Gastrocnemius medialis (tissue), 4 donors: ENCODE measurements around the gene TBX3. TPM values are rescaled to one million over a fixed set of nuclear protein-coding genes. Genes with fewer than 3 reads are reported as not detected.
"Not testable (repeated sequence)": the region's sequence is repeated elsewhere in the genome, so short reads cannot be mapped to it uniquely, and the experiment has no call there.

Source experiments
- ATAC-seq, 2 donors: fragments of 150-250 bp; one replicate each; pipeline ENCODE4 v1.9.1; 2016
- DNase-seq, 2 donors: peaks; one replicate each; pipeline ENCODE4 v3.0.0-alpha.2; 2019
- H3K27ac ChIP-seq, 4 donors: fragments of 200-600 bp; sonication (generic); 1 replicate in 1 of 4; 2 replicates in 3 of 4; pipeline ENCODE4 v1.5.1; 2016 to 2018; ENCODE audit warnings: mild to moderate bottlenecking in 2 of 4, moderate library complexity in 1 of 4
- H3K27me3 ChIP-seq, 3 donors: fragments of 200-600 bp; sonication (generic) in 2 of 3; 1 replicate in 1 of 3; 2 replicates in 2 of 3; pipeline versions ENCODE4 v1.5.1 to v1.6.0; 2016 to 2019; ENCODE audit warnings: mild to moderate bottlenecking in 1 of 3, moderate library complexity in 1 of 3
- H3K36me3 ChIP-seq, 2 donors: fragments of 200-600 bp; sonication (generic) in 1 of 2; one replicate each; pipeline ENCODE4 v1.5.1; 2017 to 2018
- H3K4me1 ChIP-seq, 2 donors: fragments of 200-600 bp; sonication (generic) in 1 of 2; one replicate each; pipeline ENCODE4 v1.5.1; 2016 to 2017; ENCODE audit warnings: mild to moderate bottlenecking in 2 of 2
- H3K4me3 ChIP-seq, 4 donors: fragments of 200-600 bp; sonication (generic) in 3 of 4; 1 replicate in 1 of 4; 2 replicates in 3 of 4; pipeline ENCODE4 v1.5.1; 2016 to 2019; ENCODE audit warnings: mild to moderate bottlenecking in 2 of 4
- H3K9me3 ChIP-seq, 3 donors: fragments of 200-600 bp; sonication (generic) in 2 of 3; 1 replicate in 1 of 3; 2 replicates in 2 of 3; pipeline ENCODE4 v1.5.1; 2016 to 2019
- POLR2A ChIP-seq, 2 donors: fragments of 450-650 bp; IDR thresholded peaks; one replicate each; pipeline ENCODE4 v1.6.1; 2017; ENCODE audit warnings: antibody characterized with exemption in 2 of 2, mild to moderate bottlenecking in 2 of 2, moderate library complexity in 2 of 2
- in situ Hi-C, 4 donors: fragments of 200-750 bp; cut with MboI; loops; one replicate each; pipeline versions ENCODE4 v1.15.0 to v1.8.0; 2017; ENCODE audit warnings: low sequenced_read_pairs in 4 of 4
- intact Hi-C: fragments of 100-400 bp; cut with DNase I; formaldehyde crosslinking; loops from one replicate; pipeline ENCODE4 v1.15.1; 2023; ENCODE audit warnings: low total_unique reads
- total RNA-seq, 4 donors: library from RNA; depleted of rRNA; stranded (reverse); fragments of >200 nt; gene quantifications; one replicate each; pipeline versions ENCODE4 v1.1.0 to v1.2.3, GENCODE V29; 2016
- TF ChIP-seq, protein P1 (sequence below), 5 experiments: fragments of 450-650 bp in 3 of 5; fragments of 200-600 bp in 2 of 5; sonication (generic) in 2 of 5; IDR thresholded peaks in 4 of 5; conservative IDR thresholded peaks in 1 of 5; 1 replicate in 4 of 5; 2 replicates in 1 of 5; pipeline ENCODE4 v1.5.1; 2016 to 2019; ENCODE audit warnings: antibody characterized with exemption in 5 of 5, mild to moderate bottlenecking in 3 of 5, moderate library complexity in 3 of 5

TBX3 gene
- total RNA-seq, 4 donors from 2014 or later, result 7.5 to 16.7 (median 11.9) TPM

GRCh38 chr12:114709112-114709511 lies 25.1 kb upstream of the TBX3 start:
- TF ChIP-seq, protein P1, sequence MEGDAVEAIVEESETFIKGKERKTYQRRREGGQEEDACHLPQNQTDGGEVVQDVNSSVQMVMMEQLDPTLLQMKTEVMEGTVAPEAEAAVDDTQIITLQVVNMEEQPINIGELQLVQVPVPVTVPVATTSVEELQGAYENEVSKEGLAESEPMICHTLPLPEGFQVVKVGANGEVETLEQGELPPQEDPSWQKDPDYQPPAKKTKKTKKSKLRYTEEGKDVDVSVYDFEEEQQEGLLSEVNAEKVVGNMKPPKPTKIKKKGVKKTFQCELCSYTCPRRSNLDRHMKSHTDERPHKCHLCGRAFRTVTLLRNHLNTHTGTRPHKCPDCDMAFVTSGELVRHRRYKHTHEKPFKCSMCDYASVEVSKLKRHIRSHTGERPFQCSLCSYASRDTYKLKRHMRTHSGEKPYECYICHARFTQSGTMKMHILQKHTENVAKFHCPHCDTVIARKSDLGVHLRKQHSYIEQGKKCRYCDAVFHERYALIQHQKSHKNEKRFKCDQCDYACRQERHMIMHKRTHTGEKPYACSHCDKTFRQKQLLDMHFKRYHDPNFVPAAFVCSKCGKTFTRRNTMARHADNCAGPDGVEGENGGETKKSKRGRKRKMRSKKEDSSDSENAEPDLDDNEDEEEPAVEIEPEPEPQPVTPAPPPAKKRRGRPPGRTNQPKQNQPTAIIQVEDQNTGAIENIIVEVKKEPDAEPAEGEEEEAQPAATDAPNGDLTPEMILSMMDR (IDR thresholded peaks at IDR 0.05 in 4 of 5, conservative IDR thresholded peaks at IDR 0.05 in 1 of 5), result no peak
- TF ChIP-seq POLR2A (IDR thresholded peaks at IDR 0.05), result no peak
- DNase-seq (no peak), ATAC-seq (no peak)
- H3K27me3 ChIP-seq, result peaks cover 41 to 43% (median 42%) of the 10 kb centered on the region in 3 donors
- intact Hi-C loops (no loop called here), in situ Hi-C loops (no loop called here)
- H3K36me3 ChIP-seq, result no peaks in the 10 kb centered on the region
- H3K4me3 ChIP-seq, result no peak overlapping the region
- no peaks in the 10 kb centered on the region for H3K9me3 ChIP-seq
- H3K4me1 ChIP-seq, result no peaks in the 10 kb centered on the region
- H3K27ac ChIP-seq, result no peak overlapping the region

DNA sequence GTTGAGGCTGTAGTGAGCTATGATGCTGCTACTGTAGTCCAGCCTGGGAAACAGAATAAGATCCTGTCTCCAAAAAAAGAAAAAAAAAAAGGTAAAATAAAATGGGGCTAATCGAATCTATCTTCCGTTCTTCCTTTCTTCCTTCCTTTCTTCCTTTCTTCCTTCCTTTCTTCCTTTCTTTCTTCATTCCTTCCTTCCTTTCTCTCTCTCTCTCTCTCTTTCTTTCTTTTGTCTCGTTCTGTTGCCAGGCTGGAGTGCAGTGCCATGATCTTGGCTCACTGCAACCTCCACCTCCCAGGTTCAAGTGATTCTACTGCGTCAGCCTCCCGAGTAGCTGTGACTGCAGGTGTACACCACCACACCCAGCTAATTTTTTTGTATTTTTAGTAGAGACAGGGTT lies 24.6 kb upstream of the TBX3 start:
- in situ Hi-C loops, H3K4me3 ChIP-seq, H3K9me3 ChIP-seq, intact Hi-C loops, DNase-seq, H3K27ac ChIP-seq, ATAC-seq, H3K4me1 ChIP-seq, H3K36me3 ChIP-seq: not testable (repeated sequence)
- peaks cover 39 to 43% (median 42%) of the 10 kb centered on the region in 3 donors for H3K27me3 ChIP-seq

- H3K4me3 ChIP-seq, result no peak overlapping the region
- H3K36me3 ChIP-seq, result no peaks in the 10 kb centered on the region
- H3K9me3 ChIP-seq, result no peaks in the 10 kb centered on the region
- TF ChIP-seq, protein P1 (IDR thresholded peaks at IDR 0.05 in 4 of 5, conservative IDR thresholded peaks at IDR 0.05 in 1 of 5), result no peak
- no peak for TF ChIP-seq POLR2A (IDR thresholded peaks at IDR 0.05)
- in situ Hi-C loops (no loop called here), intact Hi-C loops (no loop called here)
- no peak for ATAC-seq
- H3K27ac ChIP-seq, result no peak overlapping the region
- no peak for DNase-seq
- peaks cover 52 to 62% (median 60%) of the 10 kb centered on the region in 3 donors for H3K27me3 ChIP-seq
- H3K4me1 ChIP-seq, result no peaks in the 10 kb centered on the region
Measured at GRCh38 chr12:114704096-114704495, 20.1 kb upstream of the TBX3 start.

GRCh38 chr12:114703060-114703493 lies 19.1 kb upstream of the TBX3 start:
- H3K27me3 ChIP-seq, result peaks cover 58 to 72% (median 63%) of the 10 kb centered on the region in 3 donors
- DNase-seq, result no peak
- TF ChIP-seq POLR2A (IDR thresholded peaks at IDR 0.05), result no peak
- TF ChIP-seq, protein P1 (IDR thresholded peaks at IDR 0.05 in 4 of 5, conservative IDR thresholded peaks at IDR 0.05 in 1 of 5), result no peak
- in situ Hi-C loops, result no loop called here
- H3K36me3 ChIP-seq, result no peaks in the 10 kb centered on the region
- H3K4me1 ChIP-seq, result peaks cover 3 to 6% of the 10 kb centered on the region in 2 donors
- intact Hi-C loops, result no loop called here
- no peak for ATAC-seq
- H3K9me3 ChIP-seq, result no peaks in the 10 kb centered on the region
- H3K4me3 ChIP-seq, result no peak overlapping the region
- H3K27ac ChIP-seq, result no peak overlapping the region

DNA sequence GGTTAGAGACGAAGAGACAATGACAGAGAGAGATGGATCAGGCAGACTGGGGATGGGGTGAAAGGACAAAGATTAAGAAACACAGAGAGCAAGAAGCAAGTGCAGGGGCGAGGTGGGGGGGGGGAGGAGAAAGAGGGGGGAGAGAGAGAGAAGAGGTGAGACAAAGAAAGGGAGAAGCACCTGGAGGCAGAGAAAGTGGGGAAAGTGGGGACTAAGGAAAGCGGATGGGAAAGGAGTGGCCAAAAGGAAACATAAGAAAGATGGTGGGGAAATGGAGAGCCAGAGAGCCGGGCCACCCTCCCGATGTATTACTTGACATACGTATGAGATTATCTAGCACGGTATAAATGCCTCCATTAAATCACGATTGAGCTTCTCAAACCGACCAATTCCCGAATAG lies 18.5 kb upstream of the TBX3 start:
- in situ Hi-C loops, result no loop called here

More for the DNA sequence above, 18.5 kb upstream of the TBX3 start:
- no peak for TF ChIP-seq POLR2A (IDR thresholded peaks at IDR 0.05)
- TF ChIP-seq, protein P1 (IDR thresholded peaks at IDR 0.05 in 4 of 5, conservative IDR thresholded peaks at IDR 0.05 in 1 of 5), result no peak
- no peak overlapping the region for H3K27ac ChIP-seq
- H3K27me3 ChIP-seq, result peaks cover 65 to 78% (median 69%) of the 10 kb centered on the region in 3 donors
- DNase-seq, result no peak
- no peaks in the 10 kb centered on the region for H3K9me3 ChIP-seq
- intact Hi-C loops, result no loop called here
- no peak overlapping the region for H3K4me3 ChIP-seq
- ATAC-seq, result no peak
- H3K4me1 ChIP-seq, result peaks cover 3 to 12% of the 10 kb centered on the region in 2 donors
- no peaks in the 10 kb centered on the region for H3K36me3 ChIP-seq
